GM23338 (cell line): ENCODE measurements around the gene LRP1B. TPM values are rescaled to one million over a fixed set of nuclear protein-coding genes. Genes with fewer than 3 reads are reported as not detected.

Experiments
- ATAC-seq: fragments of 200-7000 bp; cut with Tn5 transposase; 3 replicates; pipeline ENCODE4 v1.9.1; 2020
- DNase-seq: peaks from one replicate; pipeline ENCODE4 v3.0.0-alpha.2; 2015; ENCODE audit warnings: low spot score
- H2AFZ ChIP-seq: fragments of 200-600 bp; sonication (generic); 2 replicates; pipeline ENCODE4 v1.8.0; 2016; ENCODE audit warnings: antibody characterized with exemption, mild to moderate bottlenecking, moderate library complexity
- H3F3A ChIP-seq: fragments of 200-600 bp; sonication (generic); replicated peaks from 2 replicates; pipeline ENCODE4 v1.8.0; 2017; ENCODE audit warnings: antibody characterized with exemption, mixed run types, low read depth
- H3K27ac ChIP-seq: fragments of 200-600 bp; sonication (generic); 2 replicates; pipeline ENCODE4 v1.6.1; 2016; ENCODE audit warnings: low read depth
- H3K27me3 ChIP-seq: fragments of 200-600 bp; sonication (generic); 2 replicates; pipeline ENCODE4 v1.8.0; 2016; ENCODE audit warnings: mild to moderate bottlenecking, mixed run types, moderate library complexity; ENCODE audit not compliant: insufficient read depth
- H3K36me3 ChIP-seq: fragments of 200-600 bp; sonication (generic); 2 replicates; pipeline ENCODE4 v1.8.0; 2016; ENCODE audit warnings: mild to moderate bottlenecking; ENCODE audit not compliant: insufficient read depth
- H3K4me1 ChIP-seq: fragments of 200-600 bp; sonication (generic); 2 replicates; pipeline ENCODE4 v1.8.0; 2016; ENCODE audit warnings: mild to moderate bottlenecking, moderate library complexity; ENCODE audit not compliant: insufficient read depth
- H3K4me2 ChIP-seq: fragments of 200-600 bp; sonication (generic); 2 replicates; pipeline ENCODE4 v1.7.1; 2017; ENCODE audit warnings: mixed run types
- H3K4me3 ChIP-seq: fragments of 200-600 bp; sonication (generic); 2 replicates; pipeline ENCODE4 v1.6.1; 2016; ENCODE audit warnings: mixed run types
- H3K79me2 ChIP-seq: fragments of 200-600 bp; sonication (generic); replicated peaks from 2 replicates; pipeline ENCODE4 v1.8.0; 2017; ENCODE audit warnings: mild to moderate bottlenecking; ENCODE audit not compliant: insufficient read depth
- H3K9me2 ChIP-seq: fragments of 200-600 bp; sonication (generic); 2 replicates; pipeline ENCODE4 v1.8.0; 2017; ENCODE audit not compliant: insufficient read depth
- H4K20me1 ChIP-seq: fragments of 200-600 bp; sonication (generic); replicated peaks from 2 replicates; pipeline ENCODE4 v1.8.0; 2017; ENCODE audit warnings: mild to moderate bottlenecking; ENCODE audit not compliant: insufficient read depth
- H3K27ac Mint-ChIP-seq: 2 replicates; pipeline ENCODE4 v1.8.0; 2020; ENCODE audit warnings: inconsistent platforms, mild to moderate bottlenecking, moderate library complexity, mixed read lengths
- H3K27me3 Mint-ChIP-seq: 3 replicates; pipeline ENCODE4 v1.8.0; 2022; ENCODE audit warnings: low read depth, mild to moderate bottlenecking, moderate library complexity, mixed read lengths, inconsistent platforms; ENCODE audit not compliant: insufficient read depth, poor library complexity
- H3K36me3 Mint-ChIP-seq: 3 replicates; pipeline ENCODE4 v1.8.0; 2021; ENCODE audit warnings: low read depth, mild to moderate bottlenecking, inconsistent platforms, moderate library complexity, mixed read lengths
- H3K4me1 Mint-ChIP-seq: 3 replicates; pipeline ENCODE4 v1.8.0; 2020; ENCODE audit warnings: mild to moderate bottlenecking, inconsistent platforms, mixed read lengths
- H3K4me3 Mint-ChIP-seq: 3 replicates; pipeline ENCODE4 v1.8.0; 2021; ENCODE audit warnings: moderate library complexity, mild to moderate bottlenecking, inconsistent platforms, mixed read lengths
- H3K9me3 Mint-ChIP-seq: 3 replicates; pipeline ENCODE4 v1.8.0; 2020; ENCODE audit warnings: moderate library complexity, mild to moderate bottlenecking, inconsistent platforms, mixed read lengths
- CREB1 ChIP-seq: fragments of 250-450 bp; sonication (Bioruptor Pico); IDR thresholded peaks from 2 replicates; pipeline ENCODE4 v1.5.0; 2020; ENCODE audit warnings: low read depth, mild to moderate bottlenecking, moderate library complexity
- EZH2 ChIP-seq: fragments of 200-600 bp; sonication (generic); IDR thresholded peaks from one replicate; pipeline ENCODE4 v1.8.0; 2017; ENCODE audit warnings: antibody characterized with exemption, mild to moderate bottlenecking, low read depth; ENCODE audit not compliant: unreplicated experiment
- EZH2phosphoT487 ChIP-seq: fragments of 200-600 bp; sonication (generic); IDR thresholded peaks from one replicate; pipeline ENCODE4 v1.8.1; 2018; ENCODE audit warnings: antibody characterized with exemption; ENCODE audit not compliant: unreplicated experiment
- JUNB ChIP-seq: IDR thresholded peaks from one replicate; pipeline ENCODE4 v1.6.1; 2016; ENCODE audit warnings: antibody characterized with exemption; ENCODE audit not compliant: unreplicated experiment
- NANOG ChIP-seq: IDR thresholded peaks from 2 replicates; pipeline ENCODE4 v1.6.1; 2016; ENCODE audit warnings: antibody characterized with exemption, borderline replicate concordance
- POLR2AphosphoS5 ChIP-seq: IDR thresholded peaks from 2 replicates; pipeline ENCODE4 v1.6.1; 2016; ENCODE audit warnings: antibody characterized with exemption, low read depth
- STAT1 ChIP-seq: IDR thresholded peaks from one replicate; pipeline ENCODE4 v1.6.1; 2016; ENCODE audit warnings: antibody characterized with exemption; ENCODE audit not compliant: unreplicated experiment
- ZNF114 ChIP-seq: fragments of 250-450 bp; sonication (Bioruptor Pico); IDR thresholded peaks from 2 replicates; pipeline ENCODE4 v1.5.0; 2020; ENCODE audit warnings: mild to moderate bottlenecking, moderate library complexity
- ZNF331 ChIP-seq: fragments of 250-450 bp; sonication (Bioruptor Pico); IDR thresholded peaks from 2 replicates; pipeline ENCODE4 v1.5.0; 2020; ENCODE audit warnings: low read depth, mild to moderate bottlenecking, moderate library complexity
- polyA plus RNA-seq: library from polyadenylated mRNA; unstranded; fragments of >200 nt; fragmentation: Nextera tagmentation; extraction: Ambion mirVana; gene quantifications from 2 replicates; pipeline ENCODE4 v1.2.1, GENCODE V29; 2016
- total RNA-seq: library from RNA; depleted of rRNA; stranded (reverse); fragments of >200 nt; shearing (Covaris generic); gene quantifications from 2 replicates; pipeline ENCODE4 v1.2.3, GENCODE V29; 2014
- TF ChIP-seq, protein P1 (sequence below): IDR thresholded peaks from one replicate; pipeline ENCODE4 v1.6.1; 2018; ENCODE audit warnings: antibody characterized with exemption; ENCODE audit not compliant: unreplicated experiment
- TF ChIP-seq, protein P2 (sequence below): fragments of 250-450 bp; sonication (Bioruptor Pico); IDR thresholded peaks from 2 replicates; pipeline ENCODE4 v1.5.0; 2020; ENCODE audit warnings: mild to moderate bottlenecking, moderate library complexity
- TF ChIP-seq, protein P3 (sequence below): IDR thresholded peaks from 2 replicates; pipeline ENCODE4 v1.6.1; 2016; ENCODE audit warnings: antibody characterized with exemption
- TF ChIP-seq, protein P4 (sequence below), 2 experiments: fragments of 200-600 bp in 1 of 2; sonication (generic) in 1 of 2; conservative IDR thresholded peaks; 2 replicates each; pipeline versions ENCODE4 v1.5.1 to v1.6.1; 2016 to 2017; ENCODE audit warnings: antibody characterized with exemption in 2 of 2, low read depth in 2 of 2, mild to moderate bottlenecking in 2 of 2, moderate library complexity in 1 of 2

Gene LRP1B
- total and polyA plus RNA-seq, 2 experiments from 2014 or later: 0.15 to 0.97 TPM

DNA sequence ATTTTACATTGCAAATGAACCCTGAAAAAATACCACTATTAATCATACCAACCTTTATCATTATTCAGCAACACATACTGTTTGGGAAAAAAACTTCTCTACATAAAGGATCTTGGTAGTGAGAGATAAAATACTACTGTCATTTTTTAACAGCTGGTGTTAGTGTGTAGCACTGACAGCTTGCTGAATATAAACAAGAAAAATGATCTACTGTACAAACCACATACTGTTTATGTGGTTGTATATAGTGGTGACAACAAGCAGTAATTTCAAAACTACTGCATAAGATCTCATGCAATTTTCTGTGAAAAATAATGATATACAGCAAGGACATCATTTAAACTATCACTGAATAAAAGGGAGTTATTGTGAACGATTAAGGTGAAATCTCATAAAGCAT, 601.2 kb downstream of the LRP1B start:
- Mint-ChIP-seq H3K27me3 (no peaks in the 10 kb centered on the region), H3K4me3 (no peak overlapping the region), H3K9me3 (no peaks in the 10 kb centered on the region), H3K4me1 (no peaks in the 10 kb centered on the region), H3K36me3 (no peaks in the 10 kb centered on the region), H3K27ac (no peak overlapping the region)
- TF ChIP-seq POLR2AphosphoS5: no peak
- no peak for TF ChIP-seq NANOG
- no peak for TF ChIP-seq ZNF331
- TF ChIP-seq CREB1: no peak
- TF ChIP-seq EZH2: no peak
- TF ChIP-seq, protein P1, sequence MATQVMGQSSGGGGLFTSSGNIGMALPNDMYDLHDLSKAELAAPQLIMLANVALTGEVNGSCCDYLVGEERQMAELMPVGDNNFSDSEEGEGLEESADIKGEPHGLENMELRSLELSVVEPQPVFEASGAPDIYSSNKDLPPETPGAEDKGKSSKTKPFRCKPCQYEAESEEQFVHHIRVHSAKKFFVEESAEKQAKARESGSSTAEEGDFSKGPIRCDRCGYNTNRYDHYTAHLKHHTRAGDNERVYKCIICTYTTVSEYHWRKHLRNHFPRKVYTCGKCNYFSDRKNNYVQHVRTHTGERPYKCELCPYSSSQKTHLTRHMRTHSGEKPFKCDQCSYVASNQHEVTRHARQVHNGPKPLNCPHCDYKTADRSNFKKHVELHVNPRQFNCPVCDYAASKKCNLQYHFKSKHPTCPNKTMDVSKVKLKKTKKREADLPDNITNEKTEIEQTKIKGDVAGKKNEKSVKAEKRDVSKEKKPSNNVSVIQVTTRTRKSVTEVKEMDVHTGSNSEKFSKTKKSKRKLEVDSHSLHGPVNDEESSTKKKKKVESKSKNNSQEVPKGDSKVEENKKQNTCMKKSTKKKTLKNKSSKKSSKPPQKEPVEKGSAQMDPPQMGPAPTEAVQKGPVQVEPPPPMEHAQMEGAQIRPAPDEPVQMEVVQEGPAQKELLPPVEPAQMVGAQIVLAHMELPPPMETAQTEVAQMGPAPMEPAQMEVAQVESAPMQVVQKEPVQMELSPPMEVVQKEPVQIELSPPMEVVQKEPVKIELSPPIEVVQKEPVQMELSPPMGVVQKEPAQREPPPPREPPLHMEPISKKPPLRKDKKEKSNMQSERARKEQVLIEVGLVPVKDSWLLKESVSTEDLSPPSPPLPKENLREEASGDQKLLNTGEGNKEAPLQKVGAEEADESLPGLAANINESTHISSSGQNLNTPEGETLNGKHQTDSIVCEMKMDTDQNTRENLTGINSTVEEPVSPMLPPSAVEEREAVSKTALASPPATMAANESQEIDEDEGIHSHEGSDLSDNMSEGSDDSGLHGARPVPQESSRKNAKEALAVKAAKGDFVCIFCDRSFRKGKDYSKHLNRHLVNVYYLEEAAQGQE: no peak
- no peak for TF ChIP-seq EZH2phosphoT487
- TF ChIP-seq, protein P2, sequence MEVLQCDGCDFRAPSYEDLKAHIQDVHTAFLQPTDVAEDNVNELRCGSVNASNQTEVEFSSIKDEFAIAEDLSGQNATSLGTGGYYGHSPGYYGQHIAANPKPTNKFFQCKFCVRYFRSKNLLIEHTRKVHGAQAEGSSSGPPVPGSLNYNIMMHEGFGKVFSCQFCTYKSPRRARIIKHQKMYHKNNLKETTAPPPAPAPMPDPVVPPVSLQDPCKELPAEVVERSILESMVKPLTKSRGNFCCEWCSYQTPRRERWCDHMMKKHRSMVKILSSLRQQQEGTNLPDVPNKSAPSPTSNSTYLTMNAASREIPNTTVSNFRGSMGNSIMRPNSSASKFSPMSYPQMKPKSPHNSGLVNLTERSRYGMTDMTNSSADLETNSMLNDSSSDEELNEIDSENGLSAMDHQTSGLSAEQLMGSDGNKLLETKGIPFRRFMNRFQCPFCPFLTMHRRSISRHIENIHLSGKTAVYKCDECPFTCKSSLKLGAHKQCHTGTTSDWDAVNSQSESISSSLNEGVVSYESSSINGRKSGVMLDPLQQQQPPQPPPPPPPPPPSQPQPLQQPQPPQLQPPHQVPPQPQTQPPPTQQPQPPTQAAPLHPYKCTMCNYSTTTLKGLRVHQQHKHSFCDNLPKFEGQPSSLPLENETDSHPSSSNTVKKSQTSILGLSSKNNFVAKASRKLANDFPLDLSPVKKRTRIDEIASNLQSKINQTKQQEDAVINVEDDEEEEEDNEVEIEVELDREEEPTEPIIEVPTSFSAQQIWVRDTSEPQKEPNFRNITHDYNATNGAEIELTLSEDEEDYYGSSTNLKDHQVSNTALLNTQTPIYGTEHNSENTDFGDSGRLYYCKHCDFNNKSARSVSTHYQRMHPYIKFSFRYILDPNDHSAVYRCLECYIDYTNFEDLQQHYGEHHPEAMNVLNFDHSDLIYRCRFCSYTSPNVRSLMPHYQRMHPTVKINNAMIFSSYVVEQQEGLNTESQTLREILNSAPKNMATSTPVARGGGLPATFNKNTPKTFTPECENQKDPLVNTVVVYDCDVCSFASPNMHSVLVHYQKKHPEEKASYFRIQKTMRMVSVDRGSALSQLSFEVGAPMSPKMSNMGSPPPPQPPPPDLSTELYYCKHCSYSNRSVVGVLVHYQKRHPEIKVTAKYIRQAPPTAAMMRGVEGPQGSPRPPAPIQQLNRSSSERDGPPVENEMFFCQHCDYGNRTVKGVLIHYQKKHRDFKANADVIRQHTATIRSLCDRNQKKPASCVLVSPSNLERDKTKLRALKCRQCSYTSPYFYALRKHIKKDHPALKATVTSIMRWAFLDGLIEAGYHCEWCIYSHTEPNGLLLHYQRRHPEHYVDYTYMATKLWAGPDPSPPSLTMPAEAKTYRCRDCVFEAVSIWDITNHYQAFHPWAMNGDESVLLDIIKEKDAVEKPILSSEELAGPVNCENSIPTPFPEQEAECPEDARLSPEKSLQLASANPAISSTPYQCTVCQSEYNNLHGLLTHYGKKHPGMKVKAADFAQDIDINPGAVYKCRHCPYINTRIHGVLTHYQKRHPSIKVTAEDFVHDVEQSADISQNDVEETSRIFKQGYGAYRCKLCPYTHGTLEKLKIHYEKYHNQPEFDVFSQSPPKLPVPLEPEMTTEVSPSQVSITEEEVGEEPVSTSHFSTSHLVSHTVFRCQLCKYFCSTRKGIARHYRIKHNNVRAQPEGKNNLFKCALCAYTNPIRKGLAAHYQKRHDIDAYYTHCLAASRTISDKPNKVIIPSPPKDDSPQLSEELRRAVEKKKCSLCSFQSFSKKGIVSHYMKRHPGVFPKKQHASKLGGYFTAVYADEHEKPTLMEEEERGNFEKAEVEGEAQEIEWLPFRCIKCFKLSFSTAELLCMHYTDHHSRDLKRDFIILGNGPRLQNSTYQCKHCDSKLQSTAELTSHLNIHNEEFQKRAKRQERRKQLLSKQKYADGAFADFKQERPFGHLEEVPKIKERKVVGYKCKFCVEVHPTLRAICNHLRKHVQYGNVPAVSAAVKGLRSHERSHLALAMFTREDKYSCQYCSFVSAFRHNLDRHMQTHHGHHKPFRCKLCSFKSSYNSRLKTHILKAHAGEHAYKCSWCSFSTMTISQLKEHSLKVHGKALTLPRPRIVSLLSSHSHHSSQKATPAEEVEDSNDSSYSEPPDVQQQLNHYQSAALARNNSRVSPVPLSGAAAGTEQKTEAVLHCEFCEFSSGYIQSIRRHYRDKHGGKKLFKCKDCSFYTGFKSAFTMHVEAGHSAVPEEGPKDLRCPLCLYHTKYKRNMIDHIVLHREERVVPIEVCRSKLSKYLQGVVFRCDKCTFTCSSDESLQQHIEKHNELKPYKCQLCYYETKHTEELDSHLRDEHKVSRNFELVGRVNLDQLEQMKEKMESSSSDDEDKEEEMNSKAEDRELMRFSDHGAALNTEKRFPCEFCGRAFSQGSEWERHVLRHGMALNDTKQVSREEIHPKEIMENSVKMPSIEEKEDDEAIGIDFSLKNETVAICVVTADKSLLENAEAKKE (CRISPR knock-in tag): no peak
- TF ChIP-seq ZNF114: no peak
- TF ChIP-seq, protein P3, sequence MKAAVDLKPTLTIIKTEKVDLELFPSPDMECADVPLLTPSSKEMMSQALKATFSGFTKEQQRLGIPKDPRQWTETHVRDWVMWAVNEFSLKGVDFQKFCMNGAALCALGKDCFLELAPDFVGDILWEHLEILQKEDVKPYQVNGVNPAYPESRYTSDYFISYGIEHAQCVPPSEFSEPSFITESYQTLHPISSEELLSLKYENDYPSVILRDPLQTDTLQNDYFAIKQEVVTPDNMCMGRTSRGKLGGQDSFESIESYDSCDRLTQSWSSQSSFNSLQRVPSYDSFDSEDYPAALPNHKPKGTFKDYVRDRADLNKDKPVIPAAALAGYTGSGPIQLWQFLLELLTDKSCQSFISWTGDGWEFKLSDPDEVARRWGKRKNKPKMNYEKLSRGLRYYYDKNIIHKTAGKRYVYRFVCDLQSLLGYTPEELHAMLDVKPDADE: no peak
- no peak for TF ChIP-seq JUNB
- TF ChIP-seq, protein P4, sequence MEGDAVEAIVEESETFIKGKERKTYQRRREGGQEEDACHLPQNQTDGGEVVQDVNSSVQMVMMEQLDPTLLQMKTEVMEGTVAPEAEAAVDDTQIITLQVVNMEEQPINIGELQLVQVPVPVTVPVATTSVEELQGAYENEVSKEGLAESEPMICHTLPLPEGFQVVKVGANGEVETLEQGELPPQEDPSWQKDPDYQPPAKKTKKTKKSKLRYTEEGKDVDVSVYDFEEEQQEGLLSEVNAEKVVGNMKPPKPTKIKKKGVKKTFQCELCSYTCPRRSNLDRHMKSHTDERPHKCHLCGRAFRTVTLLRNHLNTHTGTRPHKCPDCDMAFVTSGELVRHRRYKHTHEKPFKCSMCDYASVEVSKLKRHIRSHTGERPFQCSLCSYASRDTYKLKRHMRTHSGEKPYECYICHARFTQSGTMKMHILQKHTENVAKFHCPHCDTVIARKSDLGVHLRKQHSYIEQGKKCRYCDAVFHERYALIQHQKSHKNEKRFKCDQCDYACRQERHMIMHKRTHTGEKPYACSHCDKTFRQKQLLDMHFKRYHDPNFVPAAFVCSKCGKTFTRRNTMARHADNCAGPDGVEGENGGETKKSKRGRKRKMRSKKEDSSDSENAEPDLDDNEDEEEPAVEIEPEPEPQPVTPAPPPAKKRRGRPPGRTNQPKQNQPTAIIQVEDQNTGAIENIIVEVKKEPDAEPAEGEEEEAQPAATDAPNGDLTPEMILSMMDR (conservative IDR thresholded peaks at IDR 0.05; ENCODE audit: low read depth in 2 of 2): no peak
- TF ChIP-seq STAT1: no peak
- Histone ChIP-seq H3K9me2 (no peaks in the 10 kb centered on the region), H3K4me2 (no peak overlapping the region), H3K27ac (no peak overlapping the region), H4K20me1 (no peaks in the 10 kb centered on the region), H3K4me1 (no peaks in the 10 kb centered on the region), H3K4me3 (no peak overlapping the region), H3K36me3 (no peaks in the 10 kb centered on the region), H3K79me2 (no peaks in the 10 kb centered on the region), H3F3A (no peaks in the 10 kb centered on the region), H2AFZ (no peak overlapping the region), H3K27me3 (no peaks in the 10 kb centered on the region)
- ATAC-seq: no peak
- no peak for DNase-seq
